ENCODE results near the gene ZSCAN20. TPM values are rescaled to one million over a fixed set of nuclear protein-coding genes. Genes with fewer than 3 reads are reported as not detected.

ZSCAN20 gene
- total RNA-seq (10 to 100 TPM in 1 of 9 donors, 1 to 10 TPM in 8; 3.6 to 12.7 (median 5.4) TPM), polyA plus RNA-seq (1 to 10 TPM in 2 of 3 donors, under 1 TPM in 1; 0.84 to 1.8 (median 1.6) TPM)
- long read RNA-seq, donor 1 = 0 reads
- long read RNA-seq, donor 2 = 0 reads
- long read RNA-seq, donor 3 = 0 reads
- long read RNA-seq, donor 4 = 0 reads
- long read RNA-seq, donor 5 = 0 reads
- long read RNA-seq, donor 6, partial matches to known transcripts = 0 of 1 reads
- long read RNA-seq, donor 6, other reads (novel, unspliced or antisense) = 1 of 1 reads
- long read RNA-seq, donor 7 = 0 reads
- long read RNA-seq, donor 8 = 0 reads
- long read RNA-seq, donor 9 = 0 reads
- long read RNA-seq, donor 10 = 0 reads

DNA sequence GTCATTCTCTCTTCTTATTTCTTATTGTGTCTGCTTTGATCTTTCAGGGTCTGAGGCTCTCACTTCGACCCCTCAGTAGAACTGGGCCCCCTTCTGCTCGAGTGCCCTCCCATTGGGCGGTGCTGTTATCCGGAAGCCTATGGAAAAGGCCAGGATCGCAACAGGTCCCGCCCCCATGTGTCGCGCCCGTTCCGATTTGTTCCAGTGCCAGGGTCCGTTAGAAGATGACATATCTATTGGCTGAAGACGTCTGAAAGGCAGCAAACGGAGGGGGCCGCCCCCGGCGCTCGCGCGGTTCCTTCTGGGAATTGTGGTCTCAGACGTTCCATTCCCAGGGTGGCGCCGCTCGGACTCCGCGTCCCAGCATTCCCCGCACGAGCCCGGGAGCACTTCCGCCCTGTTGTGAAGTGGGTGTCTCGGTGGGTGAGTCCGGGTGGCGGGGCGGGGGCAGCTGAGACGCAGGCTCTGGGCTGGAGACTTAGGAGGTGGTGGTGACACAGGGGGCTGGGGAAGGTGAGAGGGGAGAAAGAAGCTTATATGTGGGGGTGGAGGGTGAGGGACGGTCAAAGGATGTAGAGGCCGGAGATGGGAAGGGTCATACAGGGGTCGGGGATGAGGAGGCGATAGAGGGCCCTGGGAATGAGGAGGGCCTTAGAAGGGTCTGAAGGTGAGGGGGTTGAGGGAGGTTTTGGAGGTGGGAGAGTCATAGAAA, at the start of gene ZSCAN20:
ZSCAN20 (plus strand) TSS at position 377 of the 712 bp plus-strand sequence. CDS start 6,644 bp downstream, outside the sequence.
- Histone ChIP-seq H3K27ac (peak within 1 kb of the TSS in 3 of 5 donors; percentile 48 to 68 (median 58)), H3K36me3 (replicated peaks in 1 of 2) (no peaks in the 10 kb centered on the region), H3K27me3 (no peaks in the 10 kb centered on the region), H3K4me1 (replicated peaks in 1 of 2) (peaks cover 9 to 28% of the 10 kb centered on the region in 2 donors), H3K9me3 (replicated peaks in 1 of 3) (no peaks in the 10 kb centered on the region), H3K4me3 (peak within 1 kb of the TSS in 3 of 4 donors; percentile 44 to 82 (median 74))
- WGBS, 4 donors = 0 to 1% (median 1%) methylated on average over 14 to 38 of the region's 38 CpGs
- intact Hi-C loops (cut with DNase I) = loop anchor here (5.0 to 10.0 kb wide), 2 partner anchors 140 to 142 kb away; no protein-coding TSS in a partner anchor
- DNase-seq = peak; percentile 96 to 100 (median 98)
- peak in 1 of 2 donors; percentile 30 for TF ChIP-seq POLR2A (IDR thresholded peaks at IDR 0.05)
- TF ChIP-seq, protein P1, sequence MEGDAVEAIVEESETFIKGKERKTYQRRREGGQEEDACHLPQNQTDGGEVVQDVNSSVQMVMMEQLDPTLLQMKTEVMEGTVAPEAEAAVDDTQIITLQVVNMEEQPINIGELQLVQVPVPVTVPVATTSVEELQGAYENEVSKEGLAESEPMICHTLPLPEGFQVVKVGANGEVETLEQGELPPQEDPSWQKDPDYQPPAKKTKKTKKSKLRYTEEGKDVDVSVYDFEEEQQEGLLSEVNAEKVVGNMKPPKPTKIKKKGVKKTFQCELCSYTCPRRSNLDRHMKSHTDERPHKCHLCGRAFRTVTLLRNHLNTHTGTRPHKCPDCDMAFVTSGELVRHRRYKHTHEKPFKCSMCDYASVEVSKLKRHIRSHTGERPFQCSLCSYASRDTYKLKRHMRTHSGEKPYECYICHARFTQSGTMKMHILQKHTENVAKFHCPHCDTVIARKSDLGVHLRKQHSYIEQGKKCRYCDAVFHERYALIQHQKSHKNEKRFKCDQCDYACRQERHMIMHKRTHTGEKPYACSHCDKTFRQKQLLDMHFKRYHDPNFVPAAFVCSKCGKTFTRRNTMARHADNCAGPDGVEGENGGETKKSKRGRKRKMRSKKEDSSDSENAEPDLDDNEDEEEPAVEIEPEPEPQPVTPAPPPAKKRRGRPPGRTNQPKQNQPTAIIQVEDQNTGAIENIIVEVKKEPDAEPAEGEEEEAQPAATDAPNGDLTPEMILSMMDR (IDR thresholded peaks at IDR 0.05) = no peak

DNA sequence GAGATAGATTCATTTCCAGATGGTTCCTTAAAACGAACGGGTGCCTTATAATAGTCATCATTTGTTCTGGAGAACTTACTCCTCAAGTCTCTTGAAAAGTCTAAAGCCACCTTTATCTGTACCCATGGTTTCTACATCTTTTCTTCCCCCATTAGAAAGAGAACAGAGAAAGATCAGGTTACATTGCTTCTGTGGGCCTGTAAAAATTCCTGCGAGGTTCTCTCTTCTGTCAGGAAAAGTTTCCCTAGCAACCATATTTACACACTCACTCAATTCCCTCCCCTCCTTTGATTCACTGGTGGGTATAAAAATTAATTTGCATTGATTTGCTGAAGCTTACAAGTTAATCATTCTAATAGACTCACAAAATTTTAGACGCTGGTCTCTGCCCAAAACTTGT, 48.2 kb upstream of the ZSCAN20 start:
- H3K4me1 ChIP-seq (replicated peaks in 1 of 2) = peaks cover 24 to 71% of the 10 kb centered on the region in 2 donors
- no peak for TF ChIP-seq POLR2A (IDR thresholded peaks at IDR 0.05)
- TF ChIP-seq, protein P1 (IDR thresholded peaks at IDR 0.05) = no peak
- intact Hi-C loops (cut with DNase I) = no loop called here
- H3K9me3 ChIP-seq (replicated peaks in 1 of 3) = no peaks in the 10 kb centered on the region
- WGBS, 4 donors = 49 to 67% (median 56%) methylated on average over 4 of the region's 4 CpGs
- peak overlapping the region in 3 of 5 donors; percentile 50 to 75 (median 55) for H3K27ac ChIP-seq
- no peak overlapping the region for H3K4me3 ChIP-seq
- no peaks in the 10 kb centered on the region for H3K36me3 ChIP-seq (replicated peaks in 1 of 2)
- no peaks in the 10 kb centered on the region for H3K27me3 ChIP-seq
- no peak for DNase-seq

DNA sequence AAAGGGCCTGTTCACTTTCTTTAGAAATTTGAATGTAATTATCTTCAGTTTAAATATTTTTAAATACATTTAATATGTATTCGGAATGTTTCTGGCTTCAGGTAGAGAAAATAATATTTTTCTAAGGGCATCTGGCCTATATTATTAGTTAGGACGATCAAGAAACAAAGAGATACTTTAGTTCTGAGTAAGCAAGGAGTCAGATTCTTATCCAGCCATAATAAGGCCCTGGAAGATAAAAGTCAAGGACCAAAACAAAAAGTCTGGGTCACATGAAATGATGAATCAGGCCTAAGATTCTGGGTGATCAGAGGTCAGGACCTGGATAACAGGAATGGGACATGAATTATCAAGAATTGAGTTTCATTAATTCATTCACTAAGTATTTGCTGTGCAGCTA, 47.8 kb upstream of the ZSCAN20 start:
- H3K4me3 ChIP-seq = no peak overlapping the region
- no peaks in the 10 kb centered on the region for H3K36me3 ChIP-seq (replicated peaks in 1 of 2)
- peak overlapping the region in 3 of 5 donors; percentile 50 to 75 (median 55) for H3K27ac ChIP-seq
- intact Hi-C loops (cut with DNase I) = no loop called here
- 36 to 49% (median 44%) methylated on average over 2 of the region's 2 CpGs for WGBS, 4 donors
- H3K9me3 ChIP-seq (replicated peaks in 1 of 3) = no peaks in the 10 kb centered on the region
- H3K4me1 ChIP-seq (replicated peaks in 1 of 2) = peaks cover 24 to 75% of the 10 kb centered on the region in 2 donors
- no peaks in the 10 kb centered on the region for H3K27me3 ChIP-seq
- DNase-seq = no peak
- TF ChIP-seq POLR2A (IDR thresholded peaks at IDR 0.05) = no peak
- TF ChIP-seq, protein P1 (IDR thresholded peaks at IDR 0.05) = no peak

DNA sequence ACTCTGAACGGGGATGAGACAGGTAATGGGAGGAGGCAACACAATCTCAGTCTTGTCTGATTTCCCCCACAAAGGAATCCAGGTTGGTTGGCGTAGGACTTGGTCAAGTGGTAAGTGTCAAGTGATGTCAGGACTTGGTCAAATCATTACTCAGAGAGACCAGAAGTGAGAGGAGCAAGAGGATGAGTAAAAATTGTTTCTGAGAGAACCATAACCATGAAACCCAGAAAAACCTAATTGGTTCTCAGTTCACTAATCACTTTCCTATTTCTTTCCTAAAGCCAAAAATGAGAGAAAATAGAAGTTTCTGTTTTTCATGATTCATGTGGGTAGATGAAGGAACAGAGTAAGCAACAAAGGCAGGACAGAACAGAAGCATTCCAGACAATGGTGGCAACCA, 46.5 kb upstream of the ZSCAN20 start:
- DNase-seq = no peak
- TF ChIP-seq, protein P1 (IDR thresholded peaks at IDR 0.05) = no peak
- no peak for TF ChIP-seq POLR2A (IDR thresholded peaks at IDR 0.05)
- intact Hi-C loops (cut with DNase I) = no loop called here

More for the DNA sequence above, 46.5 kb upstream of the ZSCAN20 start:
- Histone ChIP-seq H3K27me3 (no peaks in the 10 kb centered on the region), H3K4me1 (replicated peaks in 1 of 2) (peaks cover 20 to 69% of the 10 kb centered on the region in 2 donors), H3K9me3 (replicated peaks in 1 of 3) (no peaks in the 10 kb centered on the region), H3K36me3 (replicated peaks in 1 of 2) (no peaks in the 10 kb centered on the region), H3K4me3 (no peak overlapping the region), H3K27ac (peak overlapping the region in 2 of 5 donors; percentile 11 to 56)
- WGBS, 4 donors = 87 to 99% (median 97%) methylated on average over 2 of the region's 2 CpGs
